HepG2 (cell line): Measurements from ENCODE around the gene KXD1. TPM values are rescaled to one million over a fixed set of nuclear protein-coding genes. Genes with fewer than 3 reads are reported as not detected.

ENCODE experiments used
- BORCS8-MEF2B ChIP-seq: sonication (generic); formaldehyde crosslinking; IDR thresholded peaks from 2 replicates; pipeline ENCODE4 v1.8.0; 2022; ENCODE audit warnings: mild to moderate bottlenecking, missing genetic modification reagents
- CREM ChIP-seq, 2 experiments: sonication (generic) in 1 of 2; formaldehyde crosslinking in 1 of 2; IDR thresholded peaks; 2 replicates each; pipeline versions ENCODE4 v1.4.0 to v1.6.1; 2016 to 2020; ENCODE audit warnings: antibody characterized with exemption in 1 of 2, mild to moderate bottlenecking in 1 of 2, missing genetic modification reagents in 1 of 2
- E2F5 ChIP-seq: sonication (generic); formaldehyde crosslinking; conservative IDR thresholded peaks from 2 replicates; pipeline ENCODE4 v1.4.0; 2020; ENCODE audit warnings: missing genetic modification reagents
- FUBP1 ChIP-seq: sonication (generic); formaldehyde crosslinking; IDR thresholded peaks from 2 replicates; pipeline ENCODE4 v1.5.1; 2020; ENCODE audit warnings: missing genetic modification reagents, mild to moderate bottlenecking, borderline replicate concordance
- GTF2F1 ChIP-seq: fragments of 150-350 bp; IDR thresholded peaks from 2 replicates; pipeline ENCODE4 v1.6.1; 2014; ENCODE audit warnings: low read length
- KLF12 ChIP-seq: sonication (generic); formaldehyde crosslinking; IDR thresholded peaks from 2 replicates; pipeline ENCODE4 v1.4.0; 2020; ENCODE audit warnings: missing genetic modification reagents, borderline replicate concordance
- NAIF1 ChIP-seq: sonication (generic); formaldehyde crosslinking; IDR thresholded peaks from 2 replicates; pipeline ENCODE4 v1.5.0; 2020; ENCODE audit warnings: mild to moderate bottlenecking, missing genetic modification reagents, borderline replicate concordance
- NR3C1 ChIP-seq: sonication (generic); formaldehyde crosslinking; IDR thresholded peaks from 2 replicates; pipeline ENCODE4 v1.4.0; 2020; ENCODE audit warnings: missing genetic modification reagents
- RAD21 ChIP-seq: fragments of 450-650 bp; formaldehyde crosslinking; IDR thresholded peaks from 2 replicates; pipeline ENCODE4 v1.5.0; 2020; ENCODE audit warnings: mild to moderate bottlenecking
- RFX3 ChIP-seq: IDR thresholded peaks from 2 replicates; pipeline ENCODE4 v1.6.1; 2016; ENCODE audit warnings: missing biosample characterization, missing genetic modification reagents
- SAP130 ChIP-seq: IDR thresholded peaks from 2 replicates; pipeline ENCODE4 v1.6.1; 2016; ENCODE audit warnings: low read depth
- SP2 ChIP-seq: sonication (generic); formaldehyde crosslinking; IDR thresholded peaks from 2 replicates; pipeline ENCODE4 v1.5.1; 2020; ENCODE audit warnings: mild to moderate bottlenecking, missing genetic modification reagents
- U2AF1 ChIP-seq: fragments of 200-400 bp; formaldehyde crosslinking; optimal IDR thresholded peaks from 2 replicates; pipeline ENCODE3; 2017; ENCODE audit warnings: mild to moderate bottlenecking, low read depth, low read length
- ZFAT ChIP-seq: sonication (generic); formaldehyde crosslinking; conservative IDR thresholded peaks from 2 replicates; pipeline ENCODE4 v1.8.1; 2023; ENCODE audit warnings: missing genetic modification reagents, inconsistent platforms
- ZMYM2 ChIP-seq: sonication (generic); formaldehyde crosslinking; IDR thresholded peaks from 2 replicates; pipeline ENCODE4 v1.8.0; 2022; ENCODE audit warnings: mild to moderate bottlenecking, missing genetic modification reagents
- ZNF138 ChIP-seq: sonication (generic); formaldehyde crosslinking; IDR thresholded peaks from 2 replicates; pipeline ENCODE4 v1.5.0; 2020; ENCODE audit warnings: mild to moderate bottlenecking, low read depth, missing genetic modification reagents
- ZNF264 ChIP-seq: sonication (generic); formaldehyde crosslinking; IDR thresholded peaks from 2 replicates; pipeline ENCODE4 v1.4.0; 2020; ENCODE audit warnings: missing genetic modification reagents
- ZNF275 ChIP-seq: sonication (generic); formaldehyde crosslinking; IDR thresholded peaks from 2 replicates; pipeline ENCODE4 v1.8.0; 2022; ENCODE audit warnings: missing genetic modification reagents, mild to moderate bottlenecking, inconsistent platforms, borderline replicate concordance
- ZNF296 ChIP-seq: sonication (generic); formaldehyde crosslinking; conservative IDR thresholded peaks from 2 replicates; pipeline ENCODE4 v1.5.0; 2020; ENCODE audit warnings: mild to moderate bottlenecking, missing genetic modification reagents
- ZNF335 ChIP-seq: sonication (generic); formaldehyde crosslinking; IDR thresholded peaks from 2 replicates; pipeline ENCODE4 v1.4.0; 2020; ENCODE audit warnings: missing genetic modification reagents
- ZNF343 ChIP-seq: sonication (generic); formaldehyde crosslinking; IDR thresholded peaks from 2 replicates; pipeline ENCODE4 v1.4.0; 2020; ENCODE audit warnings: mild to moderate bottlenecking, missing genetic modification reagents
- ZNF501 ChIP-seq: sonication (generic); formaldehyde crosslinking; IDR thresholded peaks from 2 replicates; pipeline ENCODE4 v1.5.1; 2020; ENCODE audit warnings: mild to moderate bottlenecking, moderate library complexity, missing genetic modification reagents
- ZNF580 ChIP-seq: IDR thresholded peaks from 2 replicates; pipeline ENCODE4 v1.6.1; 2016; ENCODE audit warnings: low read depth, borderline replicate concordance
- ZNF616 ChIP-seq: sonication (generic); formaldehyde crosslinking; IDR thresholded peaks from 2 replicates; pipeline ENCODE4 v1.5.0; 2020; ENCODE audit warnings: low read depth, mild to moderate bottlenecking, missing genetic modification reagents
- ZNF619 ChIP-seq: sonication (generic); formaldehyde crosslinking; IDR thresholded peaks from 2 replicates; pipeline ENCODE4 v1.4.0; 2020; ENCODE audit warnings: mild to moderate bottlenecking, missing genetic modification reagents
- polyA plus RNA-seq, 8 experiments: library from polyadenylated mRNA; depleted of rRNA in 3 of 8; stranded (reverse) in 7 of 8; unstranded in 1 of 8; fragments of >200 nt; fragmentation: Illumina TruSeq in 4 of 8; extraction: Trizol in 4 of 8; gene quantifications; 2 replicates each; pipeline versions ENCODE4 v1.2.1 to v1.2.3, GENCODE V29; 2011 to 2016; ENCODE audit warnings: low read depth in 4 of 8, missing spikeins in 1 of 8, mixed read lengths in 1 of 8; ENCODE audit not compliant: insufficient read depth in 1 of 8
- total RNA-seq, 5 experiments: library from RNA; depleted of rRNA; stranded (reverse); fragments of >200 nt; fragmentation: Illumina TruSeq; extraction: Trizol; gene quantifications; 2 replicates each; pipeline ENCODE4 v1.2.3, GENCODE V29; 2016; ENCODE audit warnings: low read depth in 1 of 5

The KXD1 gene
- total and polyA plus RNA-seq, 2 of the 13 experiments (the other 11 are each of a cell fraction or from before 2014, with no cell fraction given), result 44.6 to 143 TPM

- TF ChIP-seq U2AF1, result peak; percentile 63
- no peak for TF ChIP-seq NR3C1 (CRISPR knock-in tag)
- peak; percentile 72 for TF ChIP-seq RAD21 (CRISPR knock-in tag)
- TF ChIP-seq ZNF296 (CRISPR knock-in tag), result 0 out of 2 replicates have a peak, but pooled peaks have one; percentile 68
- no peak for TF ChIP-seq ZNF619 (CRISPR knock-in tag)
- no peak for TF ChIP-seq CREM (IDR thresholded peaks at IDR 0.05)
- TF ChIP-seq CREM (CRISPR knock-in tag; IDR thresholded peaks at IDR 0.05), result no peak
- 0 out of 2 replicates have a peak, but pooled peaks have one; percentile 31 for TF ChIP-seq ZNF616
- TF ChIP-seq NAIF1 (CRISPR knock-in tag), result no peak; the same call in 1 of the 2 replicates
- no peak for TF ChIP-seq RFX3 (CRISPR knock-in tag)
- no peak; the same call in 1 of the 2 replicates for TF ChIP-seq ZNF343 (CRISPR knock-in tag)
- peak; percentile 78 for TF ChIP-seq ZNF501 (CRISPR knock-in tag)
- TF ChIP-seq ZNF138, result peak; percentile 68; the same call in 1 of the 2 replicates
- peak; percentile 64 for TF ChIP-seq E2F5 (CRISPR knock-in tag)
- TF ChIP-seq ZFAT, result peak; percentile 34; the same call in 1 of the 2 replicates
- peak; percentile 18; the same call in 1 of the 2 replicates for TF ChIP-seq ZNF264 (CRISPR knock-in tag)
- TF ChIP-seq ZNF335, result peak; percentile 25; the same call in 1 of the 2 replicates
- peak; percentile 84; the same call in 1 of the 2 replicates for TF ChIP-seq ZNF580
- TF ChIP-seq GTF2F1, result no peak
- no peak for TF ChIP-seq ZMYM2 (CRISPR knock-in tag)
- peak; percentile 75; the same call in 1 of the 2 replicates for TF ChIP-seq ZNF275 (CRISPR knock-in tag)
- peak; percentile 83 for TF ChIP-seq SAP130 (CRISPR knock-in tag)
- TF ChIP-seq KLF12 (CRISPR knock-in tag), result peak; percentile 89
- TF ChIP-seq BORCS8-MEF2B (CRISPR knock-in tag), result no peak; the same call in 1 of the 2 replicates
- 0 out of 2 replicates have a peak, but pooled peaks have one; percentile 27 for TF ChIP-seq SP2
- 0 out of 2 replicates have a peak, but pooled peaks have one; percentile 58 for TF ChIP-seq FUBP1 (CRISPR knock-in tag)
Observed at GRCh38 chr19:18588611-18589379, 31.1 kb downstream of the KXD1 start, which contains the start of gene REX1BD (continued).
